Suprapubic skin (tissue), 4 donors: ENCODE results near the gene ZDHHC14. TPM values are rescaled to one million over a fixed set of nuclear protein-coding genes. Genes with fewer than 3 reads are reported as not detected.

ENCODE experiments used
- DNase-seq, 2 donors: peaks; one replicate each; pipeline ENCODE4 v3.0.0-alpha.2; 2019; ENCODE audit warnings: low spot score in 2 of 2
- H3K27ac ChIP-seq: fragments of 200-600 bp; sonication (generic); one replicate; pipeline ENCODE4 v1.5.1; 2019
- H3K27me3 ChIP-seq: fragments of 200-600 bp; sonication (generic); one replicate; pipeline ENCODE4 v1.5.1; 2019
- H3K36me3 ChIP-seq: fragments of 200-600 bp; sonication (generic); one replicate; pipeline ENCODE4 v1.5.1; 2019
- H3K4me1 ChIP-seq: fragments of 200-600 bp; sonication (generic); one replicate; pipeline ENCODE4 v1.5.1; 2019
- H3K4me3 ChIP-seq: fragments of 200-600 bp; sonication (generic); one replicate; pipeline ENCODE4 v1.5.1; 2019; ENCODE audit warnings: mild to moderate bottlenecking
- H3K9me3 ChIP-seq: fragments of 200-600 bp; sonication (generic); one replicate; pipeline ENCODE4 v1.5.1; 2019
- CTCF ChIP-seq, 2 donors: fragments of 200-600 bp in 1 of 2; fragments of 450-650 bp in 1 of 2; sonication (generic) in 1 of 2; IDR thresholded peaks; one replicate each; pipeline ENCODE4 v1.5.1; 2016 to 2019; ENCODE audit warnings: antibody characterized with exemption in 2 of 2, mild to moderate bottlenecking in 1 of 2, moderate library complexity in 1 of 2
- EP300 ChIP-seq: sonication (generic); formaldehyde crosslinking; IDR thresholded peaks from one replicate; pipeline ENCODE4 v1.6.1; 2017; ENCODE audit warnings: antibody characterized with exemption
- POLR2A ChIP-seq, 2 donors: fragments of 450-650 bp; IDR thresholded peaks; one replicate each; pipeline ENCODE4 v1.6.1; 2017; ENCODE audit warnings: antibody characterized with exemption in 2 of 2, mild to moderate bottlenecking in 2 of 2, moderate library complexity in 2 of 2
- POLR2AphosphoS5 ChIP-seq, 3 donors: sonication (generic); formaldehyde crosslinking; IDR thresholded peaks; one replicate each; pipeline ENCODE4 v1.6.1; 2017; ENCODE audit warnings: antibody characterized with exemption in 3 of 3
- WGBS: methylation state at CpG from one replicate; pipeline ENCODE4 v1.1.5; 2018; 5-methylcytosine and 5-hydroxymethylcytosine counted together
- total RNA-seq, 4 donors: library from RNA; depleted of rRNA; stranded (reverse); fragments of >200 nt; gene quantifications; one replicate each; pipeline ENCODE4 v1.1.0, GENCODE V29; 2016

The ZDHHC14 gene
- total RNA-seq, 4 donors from 2014 or later = 4.3 to 9.9 (median 7.7) TPM

GRCh38 chr6:157483770-157484169 is 102.8 kb downstream of the ZDHHC14 start:
- H3K4me1 ChIP-seq = peaks cover 13% of the 10 kb centered on the region
- 94% methylated on average over 3 of the region's 3 CpGs for WGBS
- no peak for TF ChIP-seq CTCF (IDR thresholded peaks at IDR 0.05)
- no peak for TF ChIP-seq EP300
- TF ChIP-seq POLR2AphosphoS5 (IDR thresholded peaks at IDR 0.05) = no peak
- no peak for TF ChIP-seq POLR2A (IDR thresholded peaks at IDR 0.05)

GRCh38 chr6:157484181-157484580 is 103.2 kb downstream of the ZDHHC14 start:
- Histone ChIP-seq H3K4me1 (peaks cover 13% of the 10 kb centered on the region), H3K36me3 (no peaks in the 10 kb centered on the region), H3K4me3 (no peak overlapping the region), H3K9me3 (no peaks in the 10 kb centered on the region), H3K27me3 (no peaks in the 10 kb centered on the region), H3K27ac (no peak overlapping the region)
- no peak for DNase-seq
- no peak for TF ChIP-seq POLR2AphosphoS5 (IDR thresholded peaks at IDR 0.05)
- no peak for TF ChIP-seq EP300
- no peak for TF ChIP-seq CTCF (IDR thresholded peaks at IDR 0.05)
- no peak for TF ChIP-seq POLR2A (IDR thresholded peaks at IDR 0.05)
- WGBS = 93% methylated on average over 10 of the region's 10 CpGs

More at GRCh38 chr6:157483770-157484169, 102.8 kb downstream of the ZDHHC14 start:
- Histone ChIP-seq H3K4me3 (no peak overlapping the region), H3K9me3 (no peaks in the 10 kb centered on the region), H3K36me3 (no peaks in the 10 kb centered on the region), H3K27me3 (no peaks in the 10 kb centered on the region), H3K27ac (no peak overlapping the region)
- no peak for DNase-seq

GRCh38 chr6:157486572-157486971 is 105.6 kb downstream of the ZDHHC14 start:
- DNase-seq = no peak

GRCh38 chr6:157487110-157487773 is 106.3 kb downstream of the ZDHHC14 start:
- H3K9me3 ChIP-seq = no peaks in the 10 kb centered on the region
- TF ChIP-seq POLR2A (IDR thresholded peaks at IDR 0.05) = no peak
- TF ChIP-seq EP300 = no peak
- TF ChIP-seq CTCF (IDR thresholded peaks at IDR 0.05) = no peak
- no peak for TF ChIP-seq POLR2AphosphoS5 (IDR thresholded peaks at IDR 0.05)
- 74% methylated on average over 8 of the region's 8 CpGs for WGBS
- H3K27ac ChIP-seq = no peak overlapping the region
- H3K4me3 ChIP-seq = no peak overlapping the region
- no peaks in the 10 kb centered on the region for H3K36me3 ChIP-seq
- DNase-seq = no peak
- peaks cover 13% of the 10 kb centered on the region for H3K4me1 ChIP-seq
- H3K27me3 ChIP-seq = no peaks in the 10 kb centered on the region

More at GRCh38 chr6:157486572-157486971, 105.6 kb downstream of the ZDHHC14 start:
- H3K36me3 ChIP-seq = no peaks in the 10 kb centered on the region
- H3K4me1 ChIP-seq = peaks cover 13% of the 10 kb centered on the region
- H3K9me3 ChIP-seq = no peaks in the 10 kb centered on the region
- H3K27ac ChIP-seq = no peak overlapping the region
- no peak for TF ChIP-seq POLR2AphosphoS5 (IDR thresholded peaks at IDR 0.05)
- TF ChIP-seq POLR2A (IDR thresholded peaks at IDR 0.05) = no peak
- TF ChIP-seq CTCF (IDR thresholded peaks at IDR 0.05) = no peak
- TF ChIP-seq EP300 = no peak
- H3K4me3 ChIP-seq = no peak overlapping the region
- 55% methylated on average over 5 of the region's 5 CpGs for WGBS
- no peaks in the 10 kb centered on the region for H3K27me3 ChIP-seq

GRCh38 chr6:157488058-157488457 is 107.1 kb downstream of the ZDHHC14 start:
- H3K27me3 ChIP-seq = no peaks in the 10 kb centered on the region
- peaks cover 13% of the 10 kb centered on the region for H3K4me1 ChIP-seq
- H3K4me3 ChIP-seq = no peak overlapping the region
- H3K9me3 ChIP-seq = no peaks in the 10 kb centered on the region
- 68% methylated on average over 10 of the region's 10 CpGs for WGBS
- TF ChIP-seq EP300 (no peak), POLR2A (IDR thresholded peaks at IDR 0.05) (no peak), CTCF (IDR thresholded peaks at IDR 0.05) (no peak), POLR2AphosphoS5 (IDR thresholded peaks at IDR 0.05) (no peak)
- DNase-seq = no peak
- no peaks in the 10 kb centered on the region for H3K36me3 ChIP-seq
- no peak overlapping the region for H3K27ac ChIP-seq
